HFF-Myc (cell line): ENCODE measurements around the gene GNB3.

Source experiments
- DNase-seq: peaks from one replicate; pipeline ENCODE4 v3.0.0-alpha.2; 2011; ENCODE audit warnings: low read depth; ENCODE audit errors: extremely low read depth
- H3K4me3 ChIP-seq: replicated peaks from 2 replicates; pipeline ENCODE4 v1.5.1; 2011; ENCODE audit warnings: low read depth, mild to moderate bottlenecking, control low read depth, low read length
- CTCF ChIP-seq: IDR thresholded peaks from 2 replicates; pipeline ENCODE4 v1.5.1; 2012; ENCODE audit warnings: mild to moderate bottlenecking, low read depth, low read length, control low read depth; ENCODE audit errors: missing control alignments

The GNB3 gene

DNA sequence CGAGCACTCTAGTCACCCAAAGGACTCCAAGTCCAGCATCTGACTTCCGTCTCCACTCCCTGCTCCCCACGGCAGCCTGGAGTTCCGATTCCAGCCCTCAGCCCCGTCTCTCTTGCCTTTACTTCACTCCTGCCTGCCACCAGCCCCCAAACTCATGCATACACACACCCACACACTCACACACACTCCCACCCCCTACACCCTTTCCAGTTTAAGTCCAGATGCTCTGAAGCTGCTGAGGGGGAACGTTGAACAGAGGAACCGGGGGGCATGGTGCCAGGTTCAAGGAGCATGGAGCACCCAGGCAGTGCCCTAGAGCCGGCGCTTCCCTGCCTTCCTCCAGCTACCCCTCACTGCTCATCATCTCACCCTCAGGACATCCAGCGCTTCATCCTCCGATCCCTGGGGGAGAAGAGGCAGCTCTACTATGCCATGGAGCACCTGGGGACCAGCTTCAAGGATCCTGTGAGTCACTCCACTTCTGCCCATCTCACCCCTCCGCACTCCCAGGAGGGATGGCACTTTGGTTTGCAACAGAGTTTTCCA is 9.2 kb upstream of the GNB3 start:
- no peak for TF ChIP-seq CTCF
- H3K4me3 ChIP-seq, result no peak overlapping the region
- DNase-seq, result no peak

GRCh38 chr12:6832125-6832524 is 8.6 kb upstream of the GNB3 start:
- no peak overlapping the region for H3K4me3 ChIP-seq
- TF ChIP-seq CTCF, result no peak
- DNase-seq, result no peak

GRCh38 chr12:6833189-6833890 is 7.4 kb upstream of the GNB3 start:
- no peak for DNase-seq
- no peak overlapping the region for H3K4me3 ChIP-seq
- TF ChIP-seq CTCF, result no peak

DNA sequence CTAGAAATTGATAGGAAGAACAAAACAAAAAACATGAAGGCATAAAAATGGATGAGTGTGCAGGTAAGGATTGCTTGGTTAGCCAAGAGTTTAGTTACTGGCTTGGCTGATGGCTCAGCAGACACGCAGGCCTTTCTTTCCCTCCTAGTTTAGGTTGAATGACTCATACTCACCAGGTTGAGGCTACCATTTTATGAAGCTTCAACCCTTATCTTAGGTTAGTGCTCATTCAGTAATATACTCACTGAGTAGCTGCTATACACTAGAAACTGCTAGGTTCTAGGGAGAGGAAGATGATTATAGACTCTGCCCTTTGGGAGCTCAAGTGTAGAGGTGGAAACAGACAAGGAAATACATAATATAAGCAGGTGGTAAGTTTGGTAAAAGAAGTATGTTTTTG is 6.5 kb upstream of the GNB3 start:
- TF ChIP-seq CTCF, result no peak
- no peak for DNase-seq
- H3K4me3 ChIP-seq, result no peak overlapping the region

- DNase-seq, result no peak
- H3K4me3 ChIP-seq, result no peak overlapping the region
- no peak for TF ChIP-seq CTCF
These were observed 5.9 kb upstream of the GNB3 start for GRCh38 chr12:6834873-6835272.

DNA sequence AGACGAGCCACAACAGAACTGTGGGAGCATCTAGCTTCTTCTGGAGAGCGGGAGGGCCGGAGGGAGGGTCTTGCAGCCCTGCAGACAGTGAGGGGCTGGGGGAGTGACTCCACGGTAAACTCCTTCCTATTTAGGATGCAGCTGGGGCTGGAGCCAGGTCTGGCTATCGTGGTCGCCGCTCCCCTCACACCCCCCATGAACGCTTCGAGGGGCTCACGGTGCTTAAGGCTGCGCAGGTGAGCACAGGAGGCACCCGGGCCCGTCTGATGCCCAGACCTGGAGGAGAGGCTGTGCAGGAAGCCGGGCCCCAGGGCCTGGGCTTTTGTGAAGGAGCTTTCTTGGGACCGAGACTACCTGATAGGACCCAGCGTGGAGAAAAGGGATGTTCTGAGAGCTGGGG is 3.9 kb upstream of the GNB3 start:
- H3K4me3 ChIP-seq, result no peak overlapping the region
- DNase-seq, result no peak
- no peak for TF ChIP-seq CTCF
